Liver (tissue), 9 donors: ENCODE measurements around the gene DPH2. TPM values are rescaled to one million over a fixed set of nuclear protein-coding genes. Genes with fewer than 3 reads are reported as not detected.

Experiments
- DNase-seq: peaks from one replicate; pipeline ENCODE4 v3.0.0-alpha.2; 2017; ENCODE audit warnings: low spot score
- H3K27ac ChIP-seq, 2 donors: one replicate each; pipeline ENCODE4 v1.7.0; 2013; ENCODE audit warnings: inconsistent platforms in 2 of 2, low read length in 2 of 2, control low read depth in 1 of 2, low read depth in 1 of 2, mild to moderate bottlenecking in 1 of 2
- H3K27me3 ChIP-seq, 4 donors: one replicate each; pipeline versions ENCODE4 v1.6.1 to v1.7.0; 2013; ENCODE audit warnings: low read length in 3 of 4, inconsistent platforms in 1 of 4, mild to moderate bottlenecking in 1 of 4, moderate library complexity in 1 of 4; ENCODE audit not compliant: control insufficient read depth in 4 of 4, insufficient read depth in 4 of 4
- H3K36me3 ChIP-seq, 4 donors: one replicate each; pipeline versions ENCODE4 v1.6.1 to v1.7.0; 2013; ENCODE audit warnings: low read length in 3 of 4, mild to moderate bottlenecking in 3 of 4, low read depth in 1 of 4, moderate library complexity in 1 of 4; ENCODE audit not compliant: control insufficient read depth in 4 of 4, insufficient read depth in 3 of 4
- H3K4me1 ChIP-seq, 4 donors: one replicate each; pipeline versions ENCODE4 v1.6.1 to v1.7.0; 2013; ENCODE audit warnings: low read length in 3 of 4, mild to moderate bottlenecking in 3 of 4, moderate library complexity in 1 of 4; ENCODE audit not compliant: control insufficient read depth in 4 of 4, insufficient read depth in 4 of 4
- H3K4me3 ChIP-seq, 3 donors: one replicate each; pipeline versions ENCODE4 v1.6.1 to v1.7.0; 2013; ENCODE audit warnings: low read length in 3 of 3, control low read depth in 1 of 3, low read depth in 1 of 3, mild to moderate bottlenecking in 1 of 3
- H3K9ac ChIP-seq, 2 donors: one replicate each; pipeline ENCODE4 v1.7.0; 2013; ENCODE audit warnings: low read length in 2 of 2, mild to moderate bottlenecking in 2 of 2, moderate library complexity in 2 of 2, control low read depth in 1 of 2, low read depth in 1 of 2
- H3K9me3 ChIP-seq, 4 donors: one replicate each; pipeline versions ENCODE4 v1.6.1 to v1.7.0; 2013; ENCODE audit warnings: low read length in 3 of 4; ENCODE audit not compliant: control insufficient read depth in 4 of 4
- EGR1 ChIP-seq, 2 donors: IDR thresholded peaks; 2 replicates each; pipeline ENCODE4 v1.6.1; 2016 to 2018; ENCODE audit warnings: antibody characterized with exemption in 2 of 2, low read depth in 2 of 2
- FOXA1 ChIP-seq: IDR thresholded peaks from 2 replicates; pipeline ENCODE4 v1.6.1; 2016; ENCODE audit warnings: antibody characterized with exemption
- FOXA2 ChIP-seq: IDR thresholded peaks from 2 replicates; pipeline ENCODE4 v1.6.1; 2016; ENCODE audit warnings: antibody characterized with exemption
- GABPA ChIP-seq, 2 donors: IDR thresholded peaks in 1 of 2; conservative IDR thresholded peaks in 1 of 2; 2 replicates each; pipeline ENCODE4 v1.6.1; 2016; ENCODE audit warnings: antibody characterized with exemption in 2 of 2, mild to moderate bottlenecking in 1 of 2, moderate library complexity in 1 of 2
- HNF4A ChIP-seq, 2 donors: conservative IDR thresholded peaks; 2 replicates each; pipeline ENCODE4 v1.6.1; 2016; ENCODE audit warnings: antibody characterized with exemption in 2 of 2, mild to moderate bottlenecking in 2 of 2
- HNF4G ChIP-seq: IDR thresholded peaks from 2 replicates; pipeline ENCODE4 v1.6.1; 2016; ENCODE audit warnings: antibody characterized with exemption
- JUND ChIP-seq, 2 donors: IDR thresholded peaks; 2 replicates each; pipeline ENCODE4 v1.6.1; 2016; ENCODE audit warnings: antibody characterized with exemption in 2 of 2
- MAX ChIP-seq: IDR thresholded peaks from 2 replicates; pipeline ENCODE4 v1.6.1; 2016; ENCODE audit warnings: antibody characterized with exemption
- NR2F2 ChIP-seq: IDR thresholded peaks from 2 replicates; pipeline ENCODE4 v1.6.1; 2016; ENCODE audit warnings: antibody characterized with exemption
- RAD21 ChIP-seq, 2 donors: IDR thresholded peaks; 2 replicates each; pipeline ENCODE4 v1.6.1; 2016; ENCODE audit warnings: antibody characterized with exemption in 2 of 2, mild to moderate bottlenecking in 2 of 2
- REST ChIP-seq: IDR thresholded peaks from 2 replicates; pipeline ENCODE4 v1.6.1; 2016; ENCODE audit warnings: antibody characterized with exemption, mild to moderate bottlenecking
- RXRA ChIP-seq, 2 donors: IDR thresholded peaks; 2 replicates each; pipeline ENCODE4 v1.6.1; 2017 to 2018; ENCODE audit warnings: antibody characterized with exemption in 2 of 2, mild to moderate bottlenecking in 1 of 2
- SP1 ChIP-seq: IDR thresholded peaks from 2 replicates; pipeline ENCODE4 v1.6.1; 2018; ENCODE audit warnings: antibody characterized with exemption, mild to moderate bottlenecking
- TAF1 ChIP-seq: conservative IDR thresholded peaks from 2 replicates; pipeline ENCODE4 v1.6.1; 2016; ENCODE audit warnings: antibody characterized with exemption, mild to moderate bottlenecking
- YY1 ChIP-seq: IDR thresholded peaks from 2 replicates; pipeline ENCODE4 v1.6.1; 2016; ENCODE audit warnings: antibody characterized with exemption, mild to moderate bottlenecking
- ZBTB33 ChIP-seq: IDR thresholded peaks from 2 replicates; pipeline ENCODE4 v1.6.1; 2016; ENCODE audit warnings: antibody characterized with exemption
- WGBS: extraction: QIAGEN DNeasy Blood & Tissue Kit; methylation state at CpG from one replicate; pipeline ENCODE4 v1.1.7; 2013; 5-methylcytosine and 5-hydroxymethylcytosine counted together
- polyA plus RNA-seq, 2 donors: library from polyadenylated mRNA; stranded (reverse) in 1 of 2; unstranded in 1 of 2; fragments of 200-250 nt in 1 of 2; fragments of >200 nt in 1 of 2; fragmentation: Nextera tagmentation in 1 of 2; extraction: Ambion mirVana in 1 of 2; gene quantifications; one replicate each; pipeline versions ENCODE4 v1.2.1 to v1.2.3, GENCODE V29; 2013 to 2015
- total RNA-seq, 2 donors: library from RNA; depleted of rRNA; stranded (reverse); fragments of >200 nt; gene quantifications; one replicate each; pipeline ENCODE4 v1.2.3, GENCODE V29; 2014
- TF ChIP-seq, protein P1 (sequence below): fragments of 150-350 bp; IDR thresholded peaks from 2 replicates; pipeline ENCODE4 v1.5.1; 2017; ENCODE audit warnings: improper control_type of control experiment, low read depth, low read length; ENCODE audit not compliant: missing input control
- TF ChIP-seq, protein P2 (sequence below): IDR thresholded peaks from 2 replicates; pipeline ENCODE4 v1.6.1; 2016; ENCODE audit warnings: antibody characterized with exemption
- donor health status: healthy.
- donor health status: healthy.
- donor health status: healthy.
- donor health status: healthy.
- donor health status: healthy.

DPH2 gene
- total and polyA plus RNA-seq, 4 donors = 9.3 to 20.9 (median 15.4) TPM

- Histone ChIP-seq H3K27me3 (no peaks in the 10 kb centered on the region), H3K4me3 (peak overlapping the region; percentile 66 to 85 (median 78)), H3K4me1 (peaks cover 5 to 28% (median 22%) of the 10 kb centered on the region in 4 donors), H3K9ac (peak overlapping the region; percentile 69 to 84), H3K36me3 (peaks cover 0 to 6% (median 0%) of the 10 kb centered on the region in 4 donors), H3K27ac (peak overlapping the region; percentile 65 to 98), H3K9me3 (no peaks in the 10 kb centered on the region)
- DNase-seq = no peak
- WGBS = 3% methylated on average over 3 of the region's 3 CpGs
- TF ChIP-seq EGR1 (IDR thresholded peaks at IDR 0.05; ENCODE audit: low read depth in 2 of 2) (no peak), RAD21 (IDR thresholded peaks at IDR 0.05) (no peak), RXRA (IDR thresholded peaks at IDR 0.05) (no peak), FOXA2 (no peak), FOXA1 (no peak), TAF1 (no peak), ZBTB33 (no peak), REST (no peak), HNF4G (no peak), YY1 (no peak), MAX (no peak), HNF4A (conservative IDR thresholded peaks at IDR 0.05) (no peak), JUND (IDR thresholded peaks at IDR 0.05) (no peak), NR2F2 (no peak), GABPA (IDR thresholded peaks at IDR 0.05 in 1 of 2, conservative IDR thresholded peaks at IDR 0.05 in 1 of 2) (no peak), SP1 (no peak)
- TF ChIP-seq, protein P1, sequence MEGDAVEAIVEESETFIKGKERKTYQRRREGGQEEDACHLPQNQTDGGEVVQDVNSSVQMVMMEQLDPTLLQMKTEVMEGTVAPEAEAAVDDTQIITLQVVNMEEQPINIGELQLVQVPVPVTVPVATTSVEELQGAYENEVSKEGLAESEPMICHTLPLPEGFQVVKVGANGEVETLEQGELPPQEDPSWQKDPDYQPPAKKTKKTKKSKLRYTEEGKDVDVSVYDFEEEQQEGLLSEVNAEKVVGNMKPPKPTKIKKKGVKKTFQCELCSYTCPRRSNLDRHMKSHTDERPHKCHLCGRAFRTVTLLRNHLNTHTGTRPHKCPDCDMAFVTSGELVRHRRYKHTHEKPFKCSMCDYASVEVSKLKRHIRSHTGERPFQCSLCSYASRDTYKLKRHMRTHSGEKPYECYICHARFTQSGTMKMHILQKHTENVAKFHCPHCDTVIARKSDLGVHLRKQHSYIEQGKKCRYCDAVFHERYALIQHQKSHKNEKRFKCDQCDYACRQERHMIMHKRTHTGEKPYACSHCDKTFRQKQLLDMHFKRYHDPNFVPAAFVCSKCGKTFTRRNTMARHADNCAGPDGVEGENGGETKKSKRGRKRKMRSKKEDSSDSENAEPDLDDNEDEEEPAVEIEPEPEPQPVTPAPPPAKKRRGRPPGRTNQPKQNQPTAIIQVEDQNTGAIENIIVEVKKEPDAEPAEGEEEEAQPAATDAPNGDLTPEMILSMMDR = no peak
- TF ChIP-seq, protein P2, sequence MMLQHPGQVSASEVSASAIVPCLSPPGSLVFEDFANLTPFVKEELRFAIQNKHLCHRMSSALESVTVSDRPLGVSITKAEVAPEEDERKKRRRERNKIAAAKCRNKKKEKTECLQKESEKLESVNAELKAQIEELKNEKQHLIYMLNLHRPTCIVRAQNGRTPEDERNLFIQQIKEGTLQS = no peak
Measured at GRCh38 chr1:43945674-43946235, 24.1 kb upstream of the DPH2 start.
